ENCODE results near the gene TCP11L1. TPM values are rescaled to one million over a fixed set of nuclear protein-coding genes. Genes with fewer than 3 reads are reported as not detected.
"Not testable (repeated sequence)": the region's sequence is repeated elsewhere in the genome, so short reads cannot be mapped to it uniquely, and the experiment has no call there.

The TCP11L1 gene
- polyA plus RNA-seq, 3 donors: 9.2 to 11.1 (median 10.2) TPM

DNA sequence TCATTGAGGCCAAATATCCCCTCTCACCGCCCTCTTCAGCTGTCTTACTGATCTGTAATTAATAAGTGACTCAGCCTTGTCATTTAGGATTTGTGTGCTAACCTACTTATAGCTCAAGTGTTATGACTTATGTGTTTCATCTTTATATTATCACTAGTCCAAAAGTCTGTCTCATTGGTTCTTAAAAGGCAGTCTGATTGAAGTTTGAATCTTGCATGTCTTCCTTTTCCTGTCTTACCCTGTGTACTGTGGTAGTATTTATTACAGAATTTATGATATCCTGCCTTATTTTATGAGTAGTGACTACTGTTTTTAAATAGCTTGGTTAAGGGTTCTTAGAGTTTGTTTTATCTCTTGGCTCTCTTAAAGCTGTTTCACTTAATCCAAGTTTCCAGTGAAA is 17.4 kb upstream of the TCP11L1 start:
- DNase-seq (ENCODE audit: extremely low read depth in 1 of 11, low read depth in 9 of 11, low spot score in 4 of 11): no peak

DNA sequence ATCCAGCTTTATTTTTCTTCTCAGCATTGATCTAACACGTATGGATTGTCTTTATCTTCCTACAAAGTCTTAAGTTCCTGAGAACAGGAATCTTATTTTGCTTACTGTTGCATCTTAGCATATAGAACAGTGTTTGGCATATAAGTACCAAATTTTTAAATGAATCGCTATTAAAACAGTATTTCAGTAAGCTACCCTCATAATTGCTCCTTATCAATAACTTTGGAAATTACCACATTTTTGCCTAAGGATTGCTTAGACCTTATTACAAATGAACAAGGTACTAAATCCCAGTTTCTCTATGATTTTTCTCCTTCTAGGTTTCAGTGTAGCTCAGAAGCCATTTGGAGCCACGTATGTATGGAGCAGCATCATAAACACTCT is 14.0 kb upstream of the TCP11L1 start:
- DNase-seq (ENCODE audit: extremely low read depth in 1 of 11, low read depth in 9 of 11, low spot score in 4 of 11): no peak

DNA sequence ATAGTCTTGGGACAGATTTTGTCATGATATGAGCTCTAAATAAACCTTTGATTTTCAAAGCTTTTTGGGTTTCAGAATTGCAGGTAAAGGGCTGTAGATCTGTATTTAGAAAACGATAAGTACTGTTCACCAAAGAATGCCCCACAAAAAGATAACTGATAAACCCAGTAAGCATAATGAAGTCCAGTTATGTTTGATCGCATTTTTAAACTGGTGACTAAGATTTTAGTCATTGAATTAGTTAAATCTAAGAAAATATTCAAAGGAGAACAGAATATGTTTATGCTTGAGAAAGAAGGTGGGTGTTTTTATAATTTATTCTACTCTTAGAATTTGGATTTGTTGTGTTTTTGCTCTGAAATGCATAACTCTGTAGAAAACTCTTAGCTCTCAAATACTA is 12.1 kb upstream of the TCP11L1 start:
- DNase-seq (ENCODE audit: extremely low read depth in 1 of 11, low read depth in 9 of 11, low spot score in 4 of 11): no peak

DNA sequence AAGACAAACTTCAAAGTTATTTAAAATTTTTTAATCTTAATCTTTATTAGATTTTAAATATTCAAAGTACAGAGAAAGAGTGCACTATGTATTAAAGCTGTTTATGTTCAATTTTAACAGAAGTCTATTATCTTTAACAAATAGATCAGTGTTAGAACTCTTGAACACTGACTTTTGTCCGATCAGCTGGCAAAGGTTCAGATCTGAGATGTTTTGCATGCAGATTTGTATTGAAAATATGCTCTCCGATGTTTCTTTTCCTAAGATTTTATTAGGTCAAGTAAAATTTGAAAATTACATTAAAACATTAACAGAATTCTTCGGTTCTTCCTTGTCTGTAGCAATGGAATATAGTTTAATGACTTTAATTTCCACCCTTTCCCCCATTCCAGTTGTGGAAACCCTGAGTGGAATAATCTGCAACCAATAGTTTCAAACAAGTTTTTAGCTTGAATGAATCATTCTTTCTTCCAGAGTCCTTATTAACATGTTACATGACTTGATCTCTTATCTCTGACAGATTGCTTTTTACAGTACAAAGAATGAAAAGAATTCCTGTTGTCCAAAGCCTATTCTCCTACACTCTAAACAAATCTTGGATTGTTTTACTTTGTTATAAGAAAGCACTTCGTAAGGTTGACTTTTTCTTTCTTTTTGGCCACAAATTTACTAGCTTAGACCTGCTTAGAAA is 11.4 kb upstream of the TCP11L1 start:
- DNase-seq (ENCODE audit: extremely low read depth in 1 of 11, low read depth in 9 of 11, low spot score in 4 of 11): no peak

DNA sequence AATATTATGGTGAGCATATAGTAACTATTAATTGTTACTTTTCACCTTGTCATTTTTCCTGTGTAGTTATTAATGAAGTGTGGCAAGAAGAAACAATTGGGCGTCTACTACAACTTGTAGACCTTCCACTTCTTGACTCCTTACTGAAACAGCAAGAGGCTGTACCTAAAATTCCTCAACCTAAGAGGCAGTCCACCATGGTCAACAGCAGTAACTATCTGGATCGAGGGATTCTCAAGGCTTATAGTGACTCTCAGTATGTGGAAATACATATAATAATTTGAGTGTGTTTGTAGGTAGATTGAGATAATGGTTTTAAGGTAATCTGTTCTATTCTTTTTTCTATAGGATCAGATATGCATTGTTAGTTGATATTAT is 10.8 kb upstream of the TCP11L1 start:
- no peak for DNase-seq (ENCODE audit: extremely low read depth in 1 of 11, low read depth in 9 of 11, low spot score in 4 of 11)

DNA sequence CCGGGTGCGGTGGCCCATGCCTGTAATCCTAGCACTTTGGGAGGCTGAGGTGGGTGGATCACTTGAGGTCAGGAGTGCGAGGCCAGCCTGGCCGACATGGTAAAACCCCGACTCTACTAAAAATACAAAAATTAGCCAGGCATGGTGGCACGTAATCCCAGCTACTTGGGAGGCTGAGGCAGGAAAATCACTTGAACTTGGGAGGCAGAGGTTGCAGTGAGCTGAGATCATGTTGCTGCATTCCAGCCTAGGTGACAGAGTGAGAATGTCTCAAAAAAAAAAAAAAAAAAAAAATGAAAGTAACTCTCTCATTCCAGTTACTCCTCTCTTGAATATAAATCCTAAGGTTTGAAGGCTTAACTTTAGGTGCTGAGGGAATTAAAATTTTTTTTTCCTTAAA is 10.2 kb upstream of the TCP11L1 start:
- DNase-seq (ENCODE audit: extremely low read depth in 1 of 11, low read depth in 9 of 11, low spot score in 4 of 11): not testable (repeated sequence)

DNA sequence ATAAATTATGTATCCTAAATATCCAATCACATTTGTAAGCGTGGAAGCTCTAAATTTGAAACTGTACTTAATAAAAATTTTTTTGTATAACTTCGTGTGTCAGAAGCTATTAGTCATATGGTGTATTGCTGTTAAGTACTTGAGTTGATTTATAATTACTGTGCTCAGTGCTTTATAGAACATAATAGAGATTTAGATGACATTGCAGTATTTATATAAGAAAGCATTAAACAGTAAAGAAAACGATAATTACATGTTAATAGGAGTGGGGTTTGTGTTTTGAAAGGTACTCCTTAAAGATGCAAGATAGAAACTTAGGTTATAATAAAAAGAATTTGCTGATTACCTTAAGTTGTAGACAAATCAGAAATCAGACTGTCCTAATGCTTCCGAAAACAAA is 5.9 kb upstream of the TCP11L1 start:
- no peak for DNase-seq (ENCODE audit: extremely low read depth in 1 of 11, low read depth in 9 of 11, low spot score in 4 of 11)

DNA sequence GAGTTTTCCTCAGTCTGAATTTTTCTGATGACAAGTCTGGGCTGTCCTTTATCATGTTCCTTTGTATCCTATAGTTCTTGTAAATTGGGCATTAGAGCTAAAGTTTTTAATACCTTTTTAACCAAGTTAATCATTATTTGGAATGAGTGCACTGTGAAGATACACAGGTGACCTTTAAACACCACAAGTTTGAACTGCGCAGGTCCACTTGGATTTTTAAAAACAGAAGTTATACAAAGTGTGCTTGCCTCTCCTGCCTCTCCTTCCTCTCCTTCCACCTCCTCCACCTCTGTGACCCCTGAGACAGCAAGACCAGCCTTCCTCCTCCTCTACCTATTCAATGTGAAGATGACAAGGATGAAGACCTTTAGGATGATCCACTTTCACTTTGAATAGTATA is 4.4 kb upstream of the TCP11L1 start:
- DNase-seq (ENCODE audit: extremely low read depth in 1 of 11, low read depth in 9 of 11, low spot score in 4 of 11): no peak

DNA sequence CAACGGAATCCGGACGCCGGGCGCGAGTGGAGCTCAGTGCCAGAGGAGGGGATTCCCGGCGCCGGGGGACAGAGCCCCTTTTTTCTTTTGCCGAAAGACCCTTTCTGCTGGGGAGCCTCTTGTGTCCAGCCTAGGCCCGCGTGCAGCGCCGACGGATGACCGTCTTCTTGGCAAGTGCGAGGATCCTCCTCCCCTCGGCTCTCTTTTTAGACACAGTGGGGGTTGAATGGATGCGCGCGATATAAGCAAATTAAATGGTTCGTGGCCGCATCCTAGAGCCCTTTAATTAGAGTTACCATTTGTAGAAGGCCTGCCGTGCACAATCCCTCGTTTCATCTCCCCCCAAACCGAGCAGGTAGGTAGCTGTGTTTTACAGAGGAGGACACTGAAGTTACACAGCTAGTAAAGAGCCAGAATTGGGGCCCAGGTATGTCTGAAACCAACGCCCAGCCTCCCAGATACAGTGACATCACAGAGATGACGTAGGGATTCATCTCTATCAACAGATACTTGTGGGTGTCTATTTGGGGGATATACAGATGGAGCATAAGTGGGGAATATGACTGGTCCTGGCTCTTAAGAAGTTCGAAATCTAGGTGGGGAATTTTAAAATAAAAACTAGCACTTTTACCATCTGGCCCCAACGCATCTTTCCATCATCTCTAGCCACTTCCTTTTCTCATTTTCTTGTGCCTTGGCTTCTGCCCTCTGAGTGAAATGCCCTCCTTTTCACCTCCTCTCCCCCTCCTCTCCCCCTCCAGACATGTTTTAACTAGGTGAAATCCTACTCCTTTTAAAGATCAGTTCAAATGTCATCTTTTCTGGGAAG is 875 bp downstream of the TCP11L1 start:
- DNase-seq (ENCODE audit: extremely low read depth in 1 of 11, low read depth in 9 of 11, low spot score in 4 of 11): no peak

DNA sequence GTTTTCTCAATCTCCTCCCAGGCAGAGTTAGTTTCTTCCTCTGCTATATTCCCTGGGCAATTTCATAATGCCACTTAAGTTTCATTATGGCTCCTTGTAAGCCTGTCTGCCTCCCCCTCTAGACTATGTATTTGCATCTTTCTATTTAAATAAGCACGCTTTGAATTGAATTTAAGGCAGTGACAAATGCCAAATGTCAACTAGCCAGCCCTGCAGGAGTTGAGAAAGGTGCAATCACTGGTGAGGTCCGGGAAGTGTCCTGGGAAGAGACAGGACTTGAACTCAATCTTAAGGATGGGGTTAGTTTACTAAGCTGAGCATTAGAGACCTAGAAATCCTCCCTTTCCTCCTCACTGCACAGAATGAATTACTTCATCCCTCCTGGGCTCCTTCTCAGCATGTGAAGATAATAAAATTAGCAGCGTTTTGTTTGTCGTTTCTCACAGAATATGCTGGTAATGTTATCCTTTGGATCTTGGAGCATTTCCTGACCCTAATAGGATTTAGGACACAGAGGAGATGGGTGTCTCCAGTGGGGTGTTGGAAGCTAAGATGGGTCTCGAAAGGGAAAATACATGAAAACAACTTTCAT is 1.6 kb downstream of the TCP11L1 start:
- DNase-seq (ENCODE audit: extremely low read depth in 1 of 11, low read depth in 9 of 11, low spot score in 4 of 11): no peak

DNA sequence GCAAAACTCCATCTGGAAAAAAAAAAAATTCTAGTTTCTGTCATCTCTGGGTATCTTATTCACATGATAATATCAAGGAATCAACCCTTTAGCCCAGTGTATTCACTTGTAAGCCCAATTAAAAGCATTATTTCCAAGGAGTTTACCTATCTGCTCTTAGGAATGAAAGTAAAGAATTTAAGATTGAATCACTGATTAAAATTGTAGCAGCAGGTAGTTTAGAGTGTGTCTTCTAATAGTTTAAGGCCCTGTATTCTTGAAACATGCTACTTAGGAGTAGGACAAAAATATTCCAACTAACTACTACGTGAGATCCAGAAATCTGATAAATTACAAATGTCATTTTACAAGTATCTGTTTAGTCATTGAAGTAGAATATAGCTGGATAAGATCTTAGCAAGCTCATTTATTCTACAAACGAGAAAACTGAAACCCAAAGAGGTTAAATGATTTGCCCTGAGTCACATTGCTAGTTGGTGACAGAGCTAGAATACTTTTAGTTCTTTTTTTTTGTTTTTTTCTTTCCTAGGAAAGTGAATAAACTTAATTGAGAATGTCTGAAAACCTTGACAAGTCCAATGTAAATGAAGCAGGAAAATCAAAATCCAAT is 4.0 kb downstream of the TCP11L1 start:
- DNase-seq (ENCODE audit: extremely low read depth in 1 of 11, low read depth in 9 of 11, low spot score in 4 of 11): no peak

DNA sequence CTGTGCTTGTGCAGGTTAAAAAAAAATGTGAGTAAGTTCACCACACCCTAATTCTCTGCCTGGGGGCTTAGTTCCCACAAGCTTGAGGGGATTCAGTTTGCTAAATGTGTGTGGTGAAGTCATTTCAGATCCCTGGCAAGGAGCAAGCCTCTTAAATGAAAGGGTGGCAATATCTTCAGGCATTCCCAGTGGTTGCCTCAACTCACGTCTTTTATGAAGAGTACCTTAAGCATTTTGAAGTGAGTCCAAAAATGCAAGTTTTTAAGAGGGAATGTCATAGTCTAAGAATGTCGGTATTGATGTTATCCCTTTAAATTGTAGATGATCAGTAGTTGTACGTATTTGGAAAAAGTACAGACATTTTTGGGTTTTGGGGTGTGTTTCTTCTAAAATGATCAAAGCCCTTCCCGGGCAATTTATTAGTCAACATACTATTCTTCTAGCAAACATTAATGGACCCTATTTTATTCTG is 4.9 kb downstream of the TCP11L1 start:
- DNase-seq (ENCODE audit: extremely low read depth in 1 of 11, low read depth in 9 of 11, low spot score in 4 of 11): no peak

DNA sequence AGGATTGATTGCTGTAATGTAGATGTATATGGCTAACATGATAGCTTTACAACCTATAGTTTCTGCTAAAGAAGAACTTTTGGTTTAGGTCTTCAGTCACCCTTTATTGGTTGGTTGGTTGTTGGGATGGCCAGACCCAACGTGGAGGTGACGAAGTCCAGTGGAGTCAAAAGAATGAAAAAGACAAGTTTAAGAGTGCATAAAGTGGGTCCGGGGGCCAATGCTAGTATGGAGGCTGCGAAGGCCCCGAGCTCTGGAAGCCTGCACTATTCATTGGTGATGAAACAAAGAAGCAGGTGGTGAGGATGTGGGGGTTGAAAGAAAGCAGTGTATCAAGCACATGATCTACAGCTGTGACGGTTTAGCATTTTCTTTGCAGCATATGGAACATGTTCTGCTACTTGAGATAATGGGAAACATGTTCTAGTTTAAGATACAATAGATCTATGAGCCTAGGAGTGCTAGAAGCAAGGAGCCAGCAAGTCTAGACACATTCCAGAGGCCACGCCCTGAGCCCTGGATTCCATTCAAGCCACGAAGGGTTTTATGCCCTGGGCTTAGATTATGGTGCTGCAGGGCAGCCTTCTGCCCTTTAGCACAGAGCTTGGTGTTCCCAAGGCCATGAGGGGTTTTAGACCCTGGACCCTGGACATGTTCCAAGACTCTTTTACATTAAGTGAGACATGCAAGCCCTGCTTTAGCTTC is 6.3 kb downstream of the TCP11L1 start:
- DNase-seq (ENCODE audit: extremely low read depth in 1 of 11, low read depth in 9 of 11, low spot score in 4 of 11): no peak

DNA sequence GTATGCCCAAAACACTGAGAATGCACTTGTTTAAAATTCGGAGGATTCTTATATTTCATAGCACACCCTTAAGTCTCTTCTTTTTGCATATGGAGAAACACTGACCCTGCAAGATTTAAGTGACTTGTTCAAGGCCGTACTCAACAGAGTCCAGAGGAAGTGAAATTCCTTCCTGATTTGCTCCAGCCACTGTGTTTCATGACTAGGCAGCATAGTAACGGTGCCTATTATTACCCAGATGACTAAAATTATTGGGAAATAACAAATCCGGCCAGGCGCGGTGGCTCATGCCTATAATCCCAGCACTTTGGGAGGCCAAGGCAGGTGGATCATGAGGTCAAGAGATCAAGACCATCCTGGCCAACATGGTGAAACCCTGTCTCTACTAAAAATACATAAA is 9.3 kb downstream of the TCP11L1 start:
- DNase-seq (ENCODE audit: extremely low read depth in 1 of 11, low read depth in 9 of 11, low spot score in 4 of 11): not testable (repeated sequence)

DNA sequence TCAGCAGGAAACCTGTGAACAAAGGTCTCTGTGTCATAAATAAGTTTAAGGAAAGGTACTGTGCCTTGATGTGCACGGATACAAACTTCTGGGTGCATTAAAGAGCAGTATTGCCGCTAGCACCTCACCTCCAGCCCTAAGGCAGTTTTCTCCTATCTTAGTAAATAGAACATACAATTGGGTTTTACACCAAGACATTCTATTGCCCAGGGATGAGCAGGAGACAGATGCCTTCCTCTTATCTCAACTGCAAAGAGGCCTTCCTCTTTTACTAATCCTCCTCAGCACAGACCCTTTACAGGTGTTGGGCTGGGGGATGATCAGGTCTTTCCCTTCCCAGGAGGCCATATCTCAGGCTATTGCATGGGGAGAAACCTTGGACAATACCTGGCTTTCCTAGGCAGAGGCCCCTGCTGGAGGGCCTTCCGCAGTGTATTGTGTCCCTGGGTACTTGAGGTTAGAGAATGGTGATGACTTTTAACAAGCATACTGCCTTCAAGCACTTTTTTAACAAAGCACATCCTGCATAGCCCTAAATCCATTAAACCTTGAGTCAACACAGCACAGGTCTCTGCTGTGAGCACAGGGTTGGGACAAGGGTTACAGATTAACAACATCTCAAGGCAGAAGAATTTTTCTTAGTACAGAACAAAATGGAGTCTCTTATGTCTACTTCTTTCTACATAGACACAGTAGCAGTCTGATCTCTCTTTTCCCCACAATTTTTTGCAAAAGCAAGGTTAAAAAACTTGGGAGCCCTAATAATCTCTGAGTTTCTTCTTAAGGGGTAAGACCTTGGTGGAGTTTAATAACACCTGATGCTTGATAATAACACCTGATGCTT is 10.4 kb downstream of the TCP11L1 start:
- not testable (repeated sequence) for DNase-seq (ENCODE audit: extremely low read depth in 1 of 11, low read depth in 9 of 11, low spot score in 4 of 11)

DNA sequence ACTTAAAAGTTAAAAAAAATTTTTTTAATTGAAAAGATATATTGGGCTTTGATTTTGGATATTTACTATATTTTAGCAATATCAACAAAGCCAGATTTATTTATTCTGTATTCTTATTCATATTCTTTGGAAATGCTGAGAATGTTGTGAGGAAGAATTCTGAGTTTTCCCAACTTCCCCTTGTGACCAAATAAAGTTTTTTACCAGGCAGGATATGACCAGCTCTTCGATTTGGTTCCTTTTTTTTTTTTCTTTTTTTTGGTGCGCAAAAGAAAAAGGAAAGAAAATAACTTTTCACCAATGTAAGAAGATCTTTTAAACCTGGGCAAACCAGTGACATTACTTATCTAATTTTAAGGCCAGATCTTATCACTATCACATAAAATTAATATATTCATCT is 12.9 kb downstream of the TCP11L1 start:
- no peak for DNase-seq (ENCODE audit: extremely low read depth in 1 of 11, low read depth in 9 of 11, low spot score in 4 of 11)

DNA sequence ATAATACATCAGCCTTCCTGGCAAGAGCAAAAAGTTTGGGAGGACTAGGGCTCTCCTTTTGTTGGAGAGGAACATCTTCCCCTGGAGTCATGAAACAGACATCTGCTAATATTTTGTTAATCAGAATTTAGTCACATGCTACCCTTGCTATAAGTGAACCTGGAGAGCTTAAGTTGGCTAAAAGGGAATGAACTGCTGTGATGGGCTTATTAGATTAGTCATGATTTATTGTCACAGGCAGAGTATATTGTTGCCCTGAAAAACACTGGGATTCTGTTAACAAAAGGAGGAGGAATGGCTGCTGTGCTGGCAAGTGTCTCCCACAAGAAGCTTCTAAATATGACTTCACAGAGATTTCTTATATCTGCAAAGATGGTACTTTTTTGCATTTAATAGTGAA is 16.0 kb downstream of the TCP11L1 start:
- DNase-seq (ENCODE audit: extremely low read depth in 1 of 11, low read depth in 9 of 11, low spot score in 4 of 11): no peak

DNA sequence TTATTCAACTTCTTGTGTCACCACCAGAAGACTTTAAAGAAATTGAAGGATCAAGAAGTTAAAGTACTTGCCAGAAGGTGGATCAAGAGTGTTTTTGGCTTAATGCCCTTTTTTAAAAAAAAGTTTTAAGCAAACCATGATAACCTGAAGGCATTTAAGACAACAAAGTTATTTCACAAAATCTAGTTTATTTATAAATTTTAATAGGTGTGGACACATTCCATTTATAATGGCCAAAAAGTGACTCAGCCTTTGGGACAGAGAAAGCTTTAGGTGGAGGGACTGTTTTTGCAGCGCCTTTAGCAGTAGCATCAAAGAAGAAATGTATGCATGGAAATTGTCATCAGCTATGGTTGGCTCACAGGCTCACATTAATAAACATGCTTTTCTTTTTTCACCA is 17.9 kb downstream of the TCP11L1 start:
- no peak for DNase-seq (ENCODE audit: extremely low read depth in 1 of 11, low read depth in 9 of 11, low spot score in 4 of 11)

Data from renal cortex interstitium (tissue), 11 donors.